SH-SY5Y (cell line): ENCODE results near the gene SLC66A3.
A peak's percentile ranks its signal among the peaks of the same experiment; 100 is the strongest.

Experiments
- GATA2 ChIP-seq: IDR thresholded peaks from 2 replicates; pipeline ENCODE4 v1.6.1; 2011; ENCODE audit warnings: mild to moderate bottlenecking, low read depth, low read length
- GATA3 ChIP-seq: IDR thresholded peaks from 2 replicates; pipeline ENCODE4 v1.6.1; 2011; ENCODE audit warnings: low read depth, mild to moderate bottlenecking, low read length, moderate library complexity

SLC66A3 gene

DNA sequence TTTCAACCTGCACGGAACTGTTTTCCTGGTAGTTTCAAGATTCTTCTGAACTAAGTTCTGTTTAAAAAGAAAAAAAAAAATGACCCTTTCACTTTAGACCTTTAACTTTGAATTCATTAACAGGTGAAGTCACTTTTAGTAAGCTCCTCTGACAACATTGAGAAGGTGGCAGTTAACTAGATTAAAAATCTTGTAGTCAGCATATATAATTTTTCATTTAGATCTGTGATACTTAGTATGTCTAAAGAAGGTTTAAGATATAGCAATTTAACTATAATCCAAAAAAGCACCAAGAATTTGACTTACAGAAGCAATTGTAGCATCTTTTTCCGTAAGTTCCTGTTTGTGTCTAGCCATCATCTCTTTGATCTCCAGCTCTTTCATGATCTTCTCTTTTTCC lies 45.4 kb downstream of the SLC66A3 start:
- no peak for TF ChIP-seq GATA2
- TF ChIP-seq GATA3 = no peak

- TF ChIP-seq GATA3 = no peak
- no peak for TF ChIP-seq GATA2
These were observed 46.7 kb downstream of the SLC66A3 start for GRCh38 chr2:11201969-11202368.

- TF ChIP-seq GATA2 (no peak), GATA3 (no peak)
These were observed 48.2 kb downstream of the SLC66A3 start for GRCh38 chr2:11203480-11203879.

DNA sequence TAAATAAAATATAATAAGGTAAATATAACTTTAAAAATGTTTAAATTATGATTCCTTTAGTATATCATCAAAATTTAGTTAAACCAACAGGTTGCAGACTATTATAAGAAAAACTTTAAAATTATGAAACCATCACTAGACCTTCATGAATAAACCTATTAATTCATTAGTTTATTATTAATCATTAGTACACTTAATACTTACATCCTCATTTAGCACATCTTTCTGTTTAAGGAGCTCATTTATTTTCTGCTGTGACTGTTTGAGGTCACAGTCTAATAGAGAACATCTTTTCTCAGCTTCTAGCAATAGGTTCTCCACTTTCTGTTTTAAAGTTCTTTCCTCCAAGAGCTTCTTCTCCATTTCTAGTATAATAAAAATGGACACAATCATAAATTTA lies 52.8 kb downstream of the SLC66A3 start:
- TF ChIP-seq GATA2 (no peak), GATA3 (no peak)

DNA sequence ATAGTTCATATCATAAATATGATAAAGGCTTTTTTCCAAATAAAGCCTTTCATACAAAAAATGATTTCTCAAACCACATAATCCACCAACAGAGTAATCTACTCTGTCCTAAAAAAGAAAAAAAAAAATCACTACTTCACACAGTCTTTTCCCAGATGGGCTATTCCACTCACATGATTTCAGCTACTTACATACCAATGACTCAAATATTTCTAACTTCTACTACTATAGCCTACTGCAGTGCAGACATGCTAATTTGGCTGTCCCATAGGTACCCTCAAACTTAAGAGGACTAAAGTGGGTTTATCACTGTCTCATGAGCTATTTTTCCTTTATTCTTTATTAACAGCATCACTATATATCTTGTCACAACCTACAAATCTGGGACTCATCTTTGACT lies 57.4 kb downstream of the SLC66A3 start:
- TF ChIP-seq GATA2 (no peak), GATA3 (no peak)

- TF ChIP-seq GATA2 = no peak
- no peak for TF ChIP-seq GATA3
These were observed 57.9 kb downstream of the SLC66A3 start for GRCh38 chr2:11213090-11213638.

- TF ChIP-seq GATA2 (no peak), GATA3 (no peak)
These were observed 58.7 kb downstream of the SLC66A3 start for GRCh38 chr2:11213975-11214374.

DNA sequence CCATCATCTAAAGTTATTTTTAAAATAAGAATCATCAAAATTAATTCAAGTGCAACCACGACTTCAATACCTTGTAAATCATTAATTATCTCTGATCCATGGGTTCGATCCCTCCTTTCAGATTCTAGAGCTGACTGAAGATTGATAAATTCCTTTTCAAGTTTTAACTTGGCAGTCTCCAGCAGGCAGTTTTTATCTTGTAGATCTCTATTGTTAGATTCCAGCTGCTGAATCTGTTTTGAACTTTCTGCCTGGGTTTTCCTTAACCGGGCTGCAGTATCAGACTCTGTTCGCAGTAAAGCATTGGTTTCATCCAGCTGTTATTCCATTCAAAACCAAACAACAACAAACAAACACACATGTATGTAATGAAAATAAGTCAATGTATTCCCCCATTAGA lies 59.5 kb downstream of the SLC66A3 start:
- TF ChIP-seq GATA3 (peak; percentile 57), GATA2 (peak; percentile 61; the same call in 1 of the 2 replicates)

- TF ChIP-seq GATA3 = no peak
- TF ChIP-seq GATA2 = no peak
These were observed 60.1 kb downstream of the SLC66A3 start for GRCh38 chr2:11215407-11215806.

- no peak for TF ChIP-seq GATA3
- no peak for TF ChIP-seq GATA2
These were observed 65.2 kb downstream of the SLC66A3 start for GRCh38 chr2:11220445-11220844.

- TF ChIP-seq GATA3 = no peak
- TF ChIP-seq GATA2 = no peak
These were observed 67.6 kb downstream of the SLC66A3 start for GRCh38 chr2:11222845-11223244.

GRCh38 chr2:11224887-11225286 lies 69.6 kb downstream of the SLC66A3 start:
- no peak for TF ChIP-seq GATA2
- TF ChIP-seq GATA3 = no peak

- TF ChIP-seq GATA2 (no peak), GATA3 (no peak)
These were observed 72.3 kb downstream of the SLC66A3 start for GRCh38 chr2:11227595-11227994.
